ENCODE measurements around the gene ZNF646. TPM values are rescaled to one million over a fixed set of nuclear protein-coding genes. Genes with fewer than 3 reads are reported as not detected.

ZNF646 gene
- total RNA-seq, 1 donor from 2014 or later = 11.6 TPM

GRCh38 chr16:31080756-31081419 lies 6.7 kb downstream of the ZNF646 start:
- H3K27ac ChIP-seq = no peak overlapping the region
- no peaks in the 10 kb centered on the region for H3K4me1 ChIP-seq
- DNase-seq (ENCODE audit: low spot score in 2 of 2) = no peak
- H3K36me3 ChIP-seq = peaks cover 77 to 89% of the 10 kb centered on the region in 2 donors
- intact Hi-C loops (cut with DNase I) = no loop called here
- no peaks in the 10 kb centered on the region for H3K27me3 ChIP-seq
- TF ChIP-seq, protein P1, sequence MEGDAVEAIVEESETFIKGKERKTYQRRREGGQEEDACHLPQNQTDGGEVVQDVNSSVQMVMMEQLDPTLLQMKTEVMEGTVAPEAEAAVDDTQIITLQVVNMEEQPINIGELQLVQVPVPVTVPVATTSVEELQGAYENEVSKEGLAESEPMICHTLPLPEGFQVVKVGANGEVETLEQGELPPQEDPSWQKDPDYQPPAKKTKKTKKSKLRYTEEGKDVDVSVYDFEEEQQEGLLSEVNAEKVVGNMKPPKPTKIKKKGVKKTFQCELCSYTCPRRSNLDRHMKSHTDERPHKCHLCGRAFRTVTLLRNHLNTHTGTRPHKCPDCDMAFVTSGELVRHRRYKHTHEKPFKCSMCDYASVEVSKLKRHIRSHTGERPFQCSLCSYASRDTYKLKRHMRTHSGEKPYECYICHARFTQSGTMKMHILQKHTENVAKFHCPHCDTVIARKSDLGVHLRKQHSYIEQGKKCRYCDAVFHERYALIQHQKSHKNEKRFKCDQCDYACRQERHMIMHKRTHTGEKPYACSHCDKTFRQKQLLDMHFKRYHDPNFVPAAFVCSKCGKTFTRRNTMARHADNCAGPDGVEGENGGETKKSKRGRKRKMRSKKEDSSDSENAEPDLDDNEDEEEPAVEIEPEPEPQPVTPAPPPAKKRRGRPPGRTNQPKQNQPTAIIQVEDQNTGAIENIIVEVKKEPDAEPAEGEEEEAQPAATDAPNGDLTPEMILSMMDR (IDR thresholded peaks at IDR 0.05) = no peak
- H3K9me3 ChIP-seq = no peaks in the 10 kb centered on the region
- no peak overlapping the region for H3K4me3 ChIP-seq

GRCh38 chr16:31081428-31082351 lies 7.5 kb downstream of the ZNF646 start:
- no peak for DNase-seq (ENCODE audit: low spot score in 2 of 2)
- intact Hi-C loops (cut with DNase I) = no loop called here
- Histone ChIP-seq H3K27ac (no peak overlapping the region), H3K4me3 (no peak overlapping the region), H3K9me3 (no peaks in the 10 kb centered on the region), H3K4me1 (no peaks in the 10 kb centered on the region), H3K36me3 (peaks cover 81 to 92% of the 10 kb centered on the region in 2 donors), H3K27me3 (no peaks in the 10 kb centered on the region)
- TF ChIP-seq, protein P1 (IDR thresholded peaks at IDR 0.05) = no peak

DNA sequence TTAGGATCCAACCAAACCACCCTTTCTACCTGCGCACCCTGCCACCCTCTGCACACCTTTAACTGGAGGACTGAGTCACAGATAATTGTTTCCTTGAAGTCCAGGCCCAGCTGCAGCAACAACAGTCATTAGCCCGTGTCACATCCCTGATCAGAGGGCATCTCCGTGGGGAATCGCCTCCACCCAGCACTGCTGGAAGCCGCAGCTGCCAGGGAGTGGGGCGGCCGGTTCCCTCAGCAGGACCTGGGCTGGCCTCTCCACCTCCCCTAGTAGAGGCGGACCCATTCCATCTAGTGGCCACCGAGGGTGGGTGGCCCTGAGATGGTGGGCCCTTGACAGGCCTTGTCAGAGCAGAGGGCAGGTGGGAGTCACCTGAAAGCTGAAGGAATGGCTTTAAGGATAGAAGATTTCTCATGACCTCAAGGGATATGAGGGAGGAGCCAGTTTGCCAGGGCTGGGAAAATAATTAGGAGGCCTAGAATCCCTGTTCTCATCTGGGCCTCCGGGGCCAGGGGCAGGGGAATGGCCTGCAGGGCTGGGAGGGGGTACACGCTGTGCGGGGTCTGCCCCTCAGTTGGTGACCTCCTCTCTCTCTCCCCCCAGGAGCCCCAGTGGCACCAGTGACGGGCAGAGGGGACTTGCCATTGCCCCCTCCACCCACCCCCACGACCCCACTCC lies 8.3 kb downstream of the ZNF646 start:
- Histone ChIP-seq H3K27ac (no peak overlapping the region), H3K4me1 (no peaks in the 10 kb centered on the region), H3K9me3 (no peaks in the 10 kb centered on the region), H3K27me3 (no peaks in the 10 kb centered on the region), H3K36me3 (peaks cover 75 to 89% of the 10 kb centered on the region in 2 donors), H3K4me3 (no peak overlapping the region)
- intact Hi-C loops (cut with DNase I) = no loop called here
- TF ChIP-seq, protein P1 (IDR thresholded peaks at IDR 0.05) = no peak
- DNase-seq (ENCODE audit: low spot score in 2 of 2) = no peak

GRCh38 chr16:31083081-31083480 lies 8.9 kb downstream of the ZNF646 start:
- no peaks in the 10 kb centered on the region for H3K4me1 ChIP-seq
- H3K9me3 ChIP-seq = no peaks in the 10 kb centered on the region
- no peak for DNase-seq (ENCODE audit: low spot score in 2 of 2)
- no peaks in the 10 kb centered on the region for H3K27me3 ChIP-seq
- TF ChIP-seq, protein P1 (IDR thresholded peaks at IDR 0.05) = no peak
- H3K36me3 ChIP-seq = peaks cover 69 to 85% of the 10 kb centered on the region in 2 donors
- H3K4me3 ChIP-seq = no peak overlapping the region
- intact Hi-C loops (cut with DNase I) = no loop called here
- H3K27ac ChIP-seq = no peak overlapping the region

GRCh38 chr16:31083556-31083955 lies 9.3 kb downstream of the ZNF646 start:
- Histone ChIP-seq H3K27ac (no peak overlapping the region), H3K9me3 (no peaks in the 10 kb centered on the region), H3K36me3 (peaks cover 64 to 80% of the 10 kb centered on the region in 2 donors), H3K4me3 (no peak overlapping the region), H3K4me1 (no peaks in the 10 kb centered on the region), H3K27me3 (no peaks in the 10 kb centered on the region)
- intact Hi-C loops (cut with DNase I) = no loop called here
- DNase-seq (ENCODE audit: low spot score in 2 of 2) = no peak
- TF ChIP-seq, protein P1 (IDR thresholded peaks at IDR 0.05) = no peak

All from ascending aorta (tissue), 2 donors.